WTC11 (cell line): ENCODE results near the gene CACNA2D3. TPM values are rescaled to one million over a fixed set of nuclear protein-coding genes. Genes with fewer than 3 reads are reported as not detected.

ENCODE experiments used
- ATAC-seq: fragments of 200-7000 bp; cut with Tn5 transposase; 2 replicates; pipeline ENCODE4 v1.10.0; 2021; ENCODE audit warnings: mild to moderate bottlenecking, moderate library complexity
- CTCF ChIA-PET: fragments of 300-600 bp; sonication (Branson Sonifier 250); formaldehyde crosslinking; loops from one replicate; lab custom pipeline; 2021; ENCODE audit warnings: antibody characterized with exemption; lab: Charles Lee
- POLR2A ChIA-PET: fragments of 350-600 bp; sonication (Branson Sonifier 250); formaldehyde crosslinking; loops from one replicate; lab custom pipeline; 2021; ENCODE audit warnings: antibody characterized with exemption; lab: Charles Lee
- DNase-seq: peaks from one replicate; pipeline ENCODE4 v3.0.0; 2021; ENCODE audit warnings: low spot score
- H3K27ac Mint-ChIP-seq: 2 replicates; pipeline ENCODE4 v1.8.0; 2021; ENCODE audit warnings: mixed read lengths
- H3K27me3 Mint-ChIP-seq: 2 replicates; pipeline ENCODE4 v1.8.0; 2021; ENCODE audit warnings: low read depth, mild to moderate bottlenecking, moderate library complexity, mixed read lengths
- H3K36me3 Mint-ChIP-seq: 2 replicates; pipeline ENCODE4 v1.8.0; 2021; ENCODE audit warnings: mixed read lengths
- H3K4me1 Mint-ChIP-seq: 2 replicates; pipeline ENCODE4 v1.8.0; 2022; ENCODE audit warnings: mixed read lengths
- H3K4me3 Mint-ChIP-seq: 2 replicates; pipeline ENCODE4 v1.8.0; 2021; ENCODE audit warnings: mild to moderate bottlenecking, moderate library complexity, mixed read lengths
- H3K9me3 Mint-ChIP-seq: 2 replicates; pipeline ENCODE4 v1.8.0; 2021; ENCODE audit warnings: mixed read lengths
- ATF2 ChIP-seq: sonication (generic); formaldehyde crosslinking; IDR thresholded peaks from 2 replicates; pipeline ENCODE4 v1.8.1; 2022; ENCODE audit warnings: low read depth, missing genetic modification reagents, borderline replicate concordance
- CREB1 ChIP-seq: sonication (generic); formaldehyde crosslinking; IDR thresholded peaks from 2 replicates; pipeline ENCODE4 v1.8.0; 2023; ENCODE audit warnings: mild to moderate bottlenecking, missing genetic modification reagents
- FOXJ3 ChIP-seq: sonication (generic); formaldehyde crosslinking; IDR thresholded peaks from 2 replicates; pipeline ENCODE4 v1.9.0; 2021; ENCODE audit warnings: missing genetic modification reagents, mild to moderate bottlenecking, borderline replicate concordance
- GTF2I ChIP-seq: fragments of 250-450 bp; sonication (Bioruptor Pico); conservative IDR thresholded peaks from 2 replicates; pipeline ENCODE4 v1.4.0; 2021; ENCODE audit warnings: mild to moderate bottlenecking
- IRF2 ChIP-seq: sonication (generic); formaldehyde crosslinking; IDR thresholded peaks from 2 replicates; pipeline ENCODE4 v1.8.0; 2022; ENCODE audit warnings: low read depth, missing genetic modification reagents, borderline replicate concordance
- JUN ChIP-seq: sonication (generic); formaldehyde crosslinking; IDR thresholded peaks from 2 replicates; pipeline ENCODE4 v1.8.0; 2023; ENCODE audit warnings: mild to moderate bottlenecking, missing genetic modification reagents
- MAX ChIP-seq: sonication (generic); formaldehyde crosslinking; IDR thresholded peaks from 2 replicates; pipeline ENCODE4 v1.8.0; 2022; ENCODE audit warnings: mild to moderate bottlenecking, missing genetic modification reagents
- NR1H2 ChIP-seq: sonication (generic); formaldehyde crosslinking; IDR thresholded peaks from 2 replicates; pipeline ENCODE4 v1.9.0; 2021; ENCODE audit warnings: mild to moderate bottlenecking, moderate library complexity, missing genetic modification reagents
- NR2C2 ChIP-seq: sonication (generic); formaldehyde crosslinking; IDR thresholded peaks from 2 replicates; pipeline ENCODE4 v1.8.0; 2022; ENCODE audit warnings: mild to moderate bottlenecking, missing genetic modification reagents
- PRDM15 ChIP-seq: sonication (generic); formaldehyde crosslinking; IDR thresholded peaks from 2 replicates; pipeline ENCODE4 v1.8.0; 2022; ENCODE audit warnings: missing genetic modification reagents
- PRRX2 ChIP-seq: fragments of 250-450 bp; sonication (Bioruptor Pico); IDR thresholded peaks from 2 replicates; pipeline ENCODE4 v1.8.0; 2021; ENCODE audit warnings: mild to moderate bottlenecking
- RORB ChIP-seq: fragments of 250-450 bp; sonication (Bioruptor Pico); IDR thresholded peaks from 2 replicates; pipeline ENCODE4 v1.9.0; 2021; ENCODE audit warnings: mild to moderate bottlenecking
- SMAD3 ChIP-seq: sonication (generic); formaldehyde crosslinking; IDR thresholded peaks from 2 replicates; pipeline ENCODE4 v1.8.0; 2022; ENCODE audit warnings: missing genetic modification reagents, mild to moderate bottlenecking, borderline replicate concordance
- USF2 ChIP-seq: sonication (generic); formaldehyde crosslinking; IDR thresholded peaks from 2 replicates; pipeline ENCODE4 v1.8.1; 2023; ENCODE audit warnings: mild to moderate bottlenecking, missing genetic modification reagents, moderate library complexity
- ZNF232 ChIP-seq: sonication (generic); formaldehyde crosslinking; IDR thresholded peaks from 2 replicates; pipeline ENCODE4 v1.8.0; 2022; ENCODE audit warnings: mild to moderate bottlenecking, missing genetic modification reagents
- ZNF671 ChIP-seq: fragments of 250-450 bp; sonication (Bioruptor Pico); IDR thresholded peaks from 2 replicates; pipeline ENCODE4 v1.8.0; 2021; ENCODE audit warnings: mild to moderate bottlenecking
- total RNA-seq: library from RNA; stranded (reverse); gene quantifications from 3 replicates; pipeline ENCODE4 v1.2.3, GENCODE V29; 2021
- TF ChIP-seq, protein P1 (sequence below): sonication (generic); formaldehyde crosslinking; IDR thresholded peaks from 2 replicates; pipeline ENCODE4 v1.8.0; 2023; ENCODE audit warnings: mild to moderate bottlenecking, missing genetic modification reagents
- TF ChIP-seq, protein P2 (sequence below): sonication (generic); formaldehyde crosslinking; IDR thresholded peaks from 2 replicates; pipeline ENCODE4 v1.8.1; 2022; ENCODE audit warnings: low read depth, mild to moderate bottlenecking, moderate library complexity, missing genetic modification reagents, borderline replicate concordance
- TF ChIP-seq, protein P3 (sequence below): fragments of 250-450 bp; sonication (Bioruptor Pico); IDR thresholded peaks from 2 replicates; pipeline ENCODE4 v1.9.0; 2021; ENCODE audit warnings: mild to moderate bottlenecking
- TF ChIP-seq, protein P4 (sequence below): sonication (generic); formaldehyde crosslinking; IDR thresholded peaks from 2 replicates; pipeline ENCODE4 v1.8.1; 2023; ENCODE audit warnings: mild to moderate bottlenecking, missing genetic modification reagents, moderate library complexity

CACNA2D3 gene
- total RNA-seq, 1 experiment from 2014 or later, result 5.0 TPM

DNA sequence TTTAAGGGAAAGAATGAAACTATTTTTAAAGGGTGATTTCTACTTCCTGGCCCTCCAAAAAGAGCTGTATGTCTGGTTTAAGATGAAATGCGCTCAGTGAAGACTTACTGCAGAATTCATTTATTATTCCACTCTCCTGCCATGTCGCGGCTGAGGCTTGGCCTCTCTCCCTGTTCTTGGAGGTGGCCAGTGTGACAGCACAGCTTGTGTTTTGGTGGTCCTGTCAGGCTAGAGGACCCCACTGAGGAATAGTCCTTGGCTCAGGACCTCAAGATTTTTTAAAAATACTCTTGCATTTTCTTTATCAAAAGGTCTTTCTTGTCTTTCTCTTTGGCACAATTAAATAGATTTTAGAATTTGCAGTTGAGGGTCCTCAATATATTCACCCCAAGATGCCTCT, 421.1 kb downstream of the CACNA2D3 start:
- DNase-seq (no peak), ATAC-seq (no peak)
- Mint-ChIP-seq H3K27ac (no peak overlapping the region), H3K4me1 (no peaks in the 10 kb centered on the region; the same call in 1 of the 2 replicates), H3K4me3 (no peak overlapping the region), H3K9me3 (no peaks in the 10 kb centered on the region), H3K36me3 (no peaks in the 10 kb centered on the region), H3K27me3 (no peaks in the 10 kb centered on the region)
- CTCF ChIA-PET, result no interaction called here
- TF ChIP-seq MAX (CRISPR knock-in tag) (no peak), NR2C2 (CRISPR knock-in tag) (no peak), PRRX2 (CRISPR knock-in tag) (no peak), USF2 (CRISPR knock-in tag) (no peak), ZNF232 (CRISPR knock-in tag) (no peak), PRDM15 (CRISPR knock-in tag) (no peak), CREB1 (CRISPR knock-in tag) (no peak), ZNF671 (CRISPR knock-in tag) (no peak), IRF2 (CRISPR knock-in tag) (no peak)
- TF ChIP-seq, protein P1, sequence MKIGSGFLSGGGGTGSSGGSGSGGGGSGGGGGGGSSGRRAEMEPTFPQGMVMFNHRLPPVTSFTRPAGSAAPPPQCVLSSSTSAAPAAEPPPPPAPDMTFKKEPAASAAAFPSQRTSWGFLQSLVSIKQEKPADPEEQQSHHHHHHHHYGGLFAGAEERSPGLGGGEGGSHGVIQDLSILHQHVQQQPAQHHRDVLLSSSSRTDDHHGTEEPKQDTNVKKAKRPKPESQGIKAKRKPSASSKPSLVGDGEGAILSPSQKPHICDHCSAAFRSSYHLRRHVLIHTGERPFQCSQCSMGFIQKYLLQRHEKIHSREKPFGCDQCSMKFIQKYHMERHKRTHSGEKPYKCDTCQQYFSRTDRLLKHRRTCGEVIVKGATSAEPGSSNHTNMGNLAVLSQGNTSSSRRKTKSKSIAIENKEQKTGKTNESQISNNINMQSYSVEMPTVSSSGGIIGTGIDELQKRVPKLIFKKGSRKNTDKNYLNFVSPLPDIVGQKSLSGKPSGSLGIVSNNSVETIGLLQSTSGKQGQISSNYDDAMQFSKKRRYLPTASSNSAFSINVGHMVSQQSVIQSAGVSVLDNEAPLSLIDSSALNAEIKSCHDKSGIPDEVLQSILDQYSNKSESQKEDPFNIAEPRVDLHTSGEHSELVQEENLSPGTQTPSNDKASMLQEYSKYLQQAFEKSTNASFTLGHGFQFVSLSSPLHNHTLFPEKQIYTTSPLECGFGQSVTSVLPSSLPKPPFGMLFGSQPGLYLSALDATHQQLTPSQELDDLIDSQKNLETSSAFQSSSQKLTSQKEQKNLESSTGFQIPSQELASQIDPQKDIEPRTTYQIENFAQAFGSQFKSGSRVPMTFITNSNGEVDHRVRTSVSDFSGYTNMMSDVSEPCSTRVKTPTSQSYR (CRISPR knock-in tag), result no peak
- TF ChIP-seq, protein P2, sequence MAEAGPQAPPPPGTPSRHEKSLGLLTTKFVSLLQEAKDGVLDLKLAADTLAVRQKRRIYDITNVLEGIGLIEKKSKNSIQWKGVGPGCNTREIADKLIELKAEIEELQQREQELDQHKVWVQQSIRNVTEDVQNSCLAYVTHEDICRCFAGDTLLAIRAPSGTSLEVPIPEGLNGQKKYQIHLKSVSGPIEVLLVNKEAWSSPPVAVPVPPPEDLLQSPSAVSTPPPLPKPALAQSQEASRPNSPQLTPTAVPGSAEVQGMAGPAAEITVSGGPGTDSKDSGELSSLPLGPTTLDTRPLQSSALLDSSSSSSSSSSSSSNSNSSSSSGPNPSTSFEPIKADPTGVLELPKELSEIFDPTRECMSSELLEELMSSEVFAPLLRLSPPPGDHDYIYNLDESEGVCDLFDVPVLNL, result no peak
- TF ChIP-seq, protein P3, sequence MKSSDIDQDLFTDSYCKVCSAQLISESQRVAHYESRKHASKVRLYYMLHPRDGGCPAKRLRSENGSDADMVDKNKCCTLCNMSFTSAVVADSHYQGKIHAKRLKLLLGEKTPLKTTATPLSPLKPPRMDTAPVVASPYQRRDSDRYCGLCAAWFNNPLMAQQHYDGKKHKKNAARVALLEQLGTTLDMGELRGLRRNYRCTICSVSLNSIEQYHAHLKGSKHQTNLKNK, result no peak
- POLR2A ChIA-PET, result no interaction called here

DNA sequence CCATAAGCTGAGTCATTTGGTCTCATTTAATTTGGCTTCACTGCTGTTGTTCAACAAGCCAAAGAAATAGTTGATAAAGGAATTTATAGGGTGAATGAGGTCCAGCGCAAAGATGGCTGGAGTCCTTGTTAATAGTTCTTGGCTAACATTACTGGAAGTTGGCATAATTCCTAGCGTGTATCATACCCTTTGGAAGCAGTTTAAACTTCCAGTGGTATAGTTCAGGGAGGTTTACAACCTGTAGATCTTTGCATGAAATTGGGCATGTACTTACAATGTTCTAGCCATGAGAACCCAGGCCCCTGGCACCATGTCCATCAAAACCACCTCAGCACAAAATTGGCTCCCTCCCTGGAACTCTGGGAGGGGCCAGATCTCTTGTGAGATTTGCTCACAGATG, 424.7 kb downstream of the CACNA2D3 start:
- H3K4me1 Mint-ChIP-seq, result no peaks in the 10 kb centered on the region; the same call in 1 of the 2 replicates
- DNase-seq, result no peak
- H3K4me3 Mint-ChIP-seq, result no peak overlapping the region
- no peak for ATAC-seq
- ChIA-PET POLR2A (interaction anchor here (0.7 kb wide), 1 partner anchor 82 kb away, joined by 6 read pairs; no protein-coding TSS in a partner anchor), CTCF (interaction anchor here (2.2 kb wide), 1 partner anchor 9 kb away, joined by 6 read pairs; no protein-coding TSS in a partner anchor)
- no peaks in the 10 kb centered on the region; the same call in 1 of the 2 replicates for H3K27me3 Mint-ChIP-seq
- no peaks in the 10 kb centered on the region for H3K36me3 Mint-ChIP-seq
- no peak overlapping the region for H3K27ac Mint-ChIP-seq
- no peaks in the 10 kb centered on the region for H3K9me3 Mint-ChIP-seq
- no peak for TF ChIP-seq NR1H2 (CRISPR knock-in tag)
- TF ChIP-seq FOXJ3 (CRISPR knock-in tag), result no peak
- TF ChIP-seq ZNF232 (CRISPR knock-in tag), result no peak
- TF ChIP-seq SMAD3 (CRISPR knock-in tag), result no peak
- TF ChIP-seq, protein P4, sequence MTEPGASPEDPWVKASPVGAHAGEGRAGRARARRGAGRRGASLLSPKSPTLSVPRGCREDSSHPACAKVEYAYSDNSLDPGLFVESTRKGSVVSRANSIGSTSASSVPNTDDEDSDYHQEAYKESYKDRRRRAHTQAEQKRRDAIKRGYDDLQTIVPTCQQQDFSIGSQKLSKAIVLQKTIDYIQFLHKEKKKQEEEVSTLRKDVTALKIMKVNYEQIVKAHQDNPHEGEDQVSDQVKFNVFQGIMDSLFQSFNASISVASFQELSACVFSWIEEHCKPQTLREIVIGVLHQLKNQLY, result no peak
- no peak for TF ChIP-seq PRDM15 (CRISPR knock-in tag)
- no peak for TF ChIP-seq ATF2 (CRISPR knock-in tag)
- no peak for TF ChIP-seq JUN (CRISPR knock-in tag)
- TF ChIP-seq RORB (CRISPR knock-in tag), result no peak
- TF ChIP-seq GTF2I (CRISPR knock-in tag), result no peak
